Kidney (tissue), 14 donors: Measurements from ENCODE around the gene HOXA13. TPM values are rescaled to one million over a fixed set of nuclear protein-coding genes. Genes with fewer than 3 reads are reported as not detected.

Source experiments
- DNase-seq, 5 donors: peaks; one replicate each; pipeline ENCODE4 v3.0.0-alpha.2; 2013 to 2020
- FAIRE-seq: peaks from 2 replicates; lab custom pipeline; 2012; peaks lifted over from hg19 to GRCh38; lab: Jason Lieb, UNC
- H3K27ac ChIP-seq, 2 donors: one replicate each; pipeline ENCODE4 v1.7.0; 2013; ENCODE audit warnings: low read depth in 2 of 2, low read length in 2 of 2, inconsistent platforms in 1 of 2
- H3K27me3 ChIP-seq: one replicate; pipeline ENCODE4 v1.7.1; 2013; ENCODE audit warnings: low read length, inconsistent platforms; ENCODE audit not compliant: control insufficient read depth, insufficient read depth
- H3K36me3 ChIP-seq, 3 donors: one replicate each; pipeline versions ENCODE4 v1.7.0 to v1.7.1; 2013; ENCODE audit warnings: low read length in 3 of 3, control low read depth in 1 of 3, inconsistent platforms in 1 of 3; ENCODE audit not compliant: insufficient read depth in 3 of 3, control insufficient read depth in 2 of 3
- H3K4me1 ChIP-seq, 3 donors: one replicate each; pipeline versions ENCODE4 v1.7.0 to v1.7.1; 2013; ENCODE audit warnings: low read length in 3 of 3, inconsistent platforms in 1 of 3, low read depth in 1 of 3; ENCODE audit not compliant: control insufficient read depth in 2 of 3, insufficient read depth in 2 of 3
- H3K4me3 ChIP-seq, 3 donors: one replicate each; pipeline versions ENCODE4 v1.7.0 to v1.8.1; 2013; ENCODE audit warnings: low read length in 3 of 3, control low read depth in 1 of 3, inconsistent platforms in 1 of 3
- H3K9ac ChIP-seq, 3 donors: one replicate each; pipeline versions ENCODE4 v1.7.0 to v1.7.1; 2013; ENCODE audit warnings: low read length in 3 of 3, control low read depth in 1 of 3, inconsistent platforms in 1 of 3
- H3K9me3 ChIP-seq, 3 donors: one replicate each; pipeline versions ENCODE4 v1.7.0 to v1.7.1; 2013; ENCODE audit warnings: low read length in 3 of 3, control low read depth in 1 of 3, inconsistent platforms in 1 of 3; ENCODE audit not compliant: control insufficient read depth in 2 of 3, insufficient read depth in 1 of 3
- CTCF ChIP-seq: IDR thresholded peaks from 3 replicates; pipeline ENCODE4 v1.5.1; 2012; ENCODE audit warnings: mild to moderate bottlenecking, moderate library complexity, borderline replicate concordance; ENCODE audit not compliant: insufficient read depth; ENCODE audit errors: extremely low read depth
- intact Hi-C: fragments of 100-400 bp; cut with DNase I; formaldehyde crosslinking; loops from one replicate; pipeline ENCODE4 v1.11.1; 2022
- polyA plus RNA-seq: library from polyadenylated mRNA; stranded (reverse); fragments of 350-450 nt; fragmentation: Illumina TruSeq; extraction: RNeasy Lipid Tissue Mini Kit (QIAGEN cat#74804); gene quantifications from one replicate; pipeline ENCODE4 v1.2.3, GENCODE V29; 2014; ENCODE audit warnings: low read depth, low replicate concordance; ENCODE audit not compliant: insufficient read depth
- total RNA-seq: library from RNA; stranded (reverse); fragmentation: NEBNext Ultra II Directional; extraction: Animal tissue kit (Norgen Biotek cat#: 25700); gene quantifications from one replicate; pipeline ENCODE4 v1.2.1, GENCODE V29; 2021
- donor health status: control.
- donor health status: control.
- donor health status: control.
- donor health status: control.
- donor health status: control.
- donor health status: DM: yes; HTN: yes; CAD: no.
- donor health status: Normal renal cell carcinoma (clear cell type).

The HOXA13 gene
- total and polyA plus RNA-seq, 2 donors from 2014 or later: 0.17 to 0.44 TPM

DNA sequence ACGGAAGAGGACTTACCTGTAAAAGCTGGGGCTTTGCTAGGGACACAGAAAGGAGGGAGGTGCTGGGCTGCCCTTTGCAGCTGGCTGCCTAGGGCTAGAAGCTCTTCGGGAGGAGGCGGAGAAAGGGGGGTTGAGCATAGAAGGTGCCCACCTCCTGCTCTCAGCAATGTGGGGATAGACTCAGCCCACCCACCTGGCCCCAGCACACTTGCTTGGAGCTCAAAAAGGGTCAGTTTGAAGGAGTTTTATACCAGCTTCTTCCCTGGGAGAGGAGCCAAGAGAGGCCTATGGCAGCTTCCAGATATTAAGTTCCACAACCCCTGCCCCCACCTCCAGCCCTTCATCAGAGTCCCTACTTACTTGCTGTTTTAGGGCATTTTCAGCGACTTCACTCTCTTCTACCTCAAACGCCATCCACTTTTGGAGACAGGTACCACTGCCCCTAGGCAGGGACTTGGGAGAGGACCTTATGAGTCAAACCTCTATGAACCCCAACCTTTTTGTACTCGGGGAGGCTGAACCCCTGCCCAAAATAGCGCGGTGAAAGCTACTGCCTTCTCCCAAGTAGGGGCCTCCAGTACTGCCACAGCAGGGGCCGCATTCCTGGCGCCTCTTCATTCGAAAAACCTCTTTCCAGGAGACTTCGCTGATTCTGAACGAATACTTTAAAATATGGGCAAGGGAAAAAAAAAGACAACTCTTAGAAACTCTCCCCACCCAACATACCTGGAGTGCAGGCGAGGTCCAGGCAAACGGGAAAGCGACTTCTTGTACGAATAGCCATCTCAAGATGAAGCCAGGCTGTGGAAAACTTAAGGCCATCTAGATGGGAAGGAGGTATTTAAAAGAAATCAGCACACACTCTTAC lies 41.5 kb upstream of the HOXA13 start:
- DNase-seq (peak in 2 of 5 donors; percentile 24 to 32), FAIRE-seq (no peak)

DNA sequence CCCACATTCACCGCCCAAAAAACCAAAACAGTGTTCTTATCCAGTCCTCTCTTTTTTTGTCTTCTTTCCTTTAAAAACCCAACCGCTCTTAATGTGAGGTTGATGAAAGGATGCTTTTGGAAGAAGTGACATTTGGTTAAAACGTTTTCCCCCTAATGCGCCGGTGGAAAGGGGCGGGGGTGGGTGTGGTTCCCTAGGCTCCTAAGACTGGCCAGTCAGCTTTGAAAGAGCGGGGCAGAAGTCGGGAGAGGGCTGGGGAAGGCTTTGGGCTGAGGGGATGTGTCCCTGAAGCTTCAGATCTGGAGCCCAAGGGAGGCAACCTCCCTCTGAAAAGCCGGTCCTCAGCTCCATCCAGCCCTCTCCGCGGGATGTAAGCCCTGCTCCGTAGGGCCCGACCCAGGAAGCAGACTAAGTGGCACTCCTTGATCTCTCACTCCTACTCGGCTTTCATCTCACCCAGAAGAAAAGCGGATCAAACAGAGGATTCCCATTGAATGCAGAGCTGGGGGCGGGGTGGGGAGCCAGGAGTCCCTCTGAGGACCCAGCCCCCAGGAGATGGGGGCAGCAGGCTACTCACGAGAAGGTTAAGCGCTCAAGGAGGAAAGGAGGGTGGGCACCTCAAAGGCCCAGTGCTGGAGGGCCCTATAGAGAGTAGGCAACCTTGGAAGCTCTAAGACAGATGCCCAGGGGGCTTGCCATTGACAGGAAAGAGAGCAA lies 40.3 kb upstream of the HOXA13 start:
- no peak for DNase-seq
- H3K4me3 ChIP-seq: no peak overlapping the region

More for the DNA sequence above, 41.5 kb upstream of the HOXA13 start:
- intact Hi-C loops: no loop called here
- no peaks in the 10 kb centered on the region for H3K36me3 ChIP-seq
- no peak overlapping the region for H3K27ac ChIP-seq
- no peak overlapping the region for H3K9ac ChIP-seq
- H3K9me3 ChIP-seq: no peaks in the 10 kb centered on the region
- TF ChIP-seq CTCF: no peak
- peaks cover 0 to 9% (median 0%) of the 10 kb centered on the region in 3 donors for H3K4me1 ChIP-seq
- H3K27me3 ChIP-seq: peaks cover 81% of the 10 kb centered on the region
- no peak overlapping the region for H3K4me3 ChIP-seq

GRCh38 chr7:27239387-27240014 lies 39.6 kb upstream of the HOXA13 start:
- Histone ChIP-seq H3K27ac (no peak overlapping the region), H3K9me3 (no peaks in the 10 kb centered on the region), H3K36me3 (no peaks in the 10 kb centered on the region), H3K27me3 (peaks cover 76% of the 10 kb centered on the region), H3K4me1 (peaks cover 0 to 10% (median 0%) of the 10 kb centered on the region in 3 donors), H3K4me3 (no peak overlapping the region), H3K9ac (no peak overlapping the region)
- no peak for FAIRE-seq
- peak in 4 of 5 donors; percentile 59 to 67 (median 62) for DNase-seq
- no peak for TF ChIP-seq CTCF
- intact Hi-C loops: no loop called here

More for the DNA sequence above, 40.3 kb upstream of the HOXA13 start:
- Histone ChIP-seq H3K9me3 (no peaks in the 10 kb centered on the region), H3K4me1 (peaks cover 0 to 10% (median 0%) of the 10 kb centered on the region in 3 donors), H3K36me3 (no peaks in the 10 kb centered on the region), H3K9ac (no peak overlapping the region), H3K27ac (no peak overlapping the region), H3K27me3 (peaks cover 80% of the 10 kb centered on the region)
- no peak for FAIRE-seq
- intact Hi-C loops: no loop called here
- TF ChIP-seq CTCF: no peak
